ENCODE data around the gene RHNO1.

Gene RHNO1

GRCh38 chr12:2877953-2878732 lies 1.1 kb downstream of the RHNO1 start (continued):
- TF ChIP-seq ZBTB49 (tag by site-specific recombination; IDR thresholded peaks at IDR 0.05; ENCODE audit: low read depth), result no peak
- TF ChIP-seq PATZ1 (tag by site-specific recombination; IDR thresholded peaks at IDR 0.05), result no peak
- TF ChIP-seq PRDM4 (tag by site-specific recombination; IDR thresholded peaks at IDR 0.05), result peak; percentile 42; the same call in 1 of the 2 replicates
- TF ChIP-seq ZBTB8A (tag by site-specific recombination; IDR thresholded peaks at IDR 0.05), result peak; percentile 29; the same call in 1 of the 2 replicates
- no peak for TF ChIP-seq ZNF645 (tag by site-specific recombination; IDR thresholded peaks at IDR 0.05)
- peak; percentile 8; the same call in 1 of the 2 replicates for TF ChIP-seq ZNF10 (tag by site-specific recombination; IDR thresholded peaks at IDR 0.05)
- TF ChIP-seq BCL11B (tag by site-specific recombination; IDR thresholded peaks at IDR 0.05; ENCODE audit: low read depth), result no peak
- peak; percentile 36; the same call in 1 of the 2 replicates for TF ChIP-seq ZNF664 (tag by site-specific recombination; IDR thresholded peaks at IDR 0.05)
- peak; percentile 37; the same call in 1 of the 2 replicates for TF ChIP-seq KLF1 (tag by site-specific recombination; IDR thresholded peaks at IDR 0.05)
- peak; percentile 94 for TF ChIP-seq ZNF394 (tag by site-specific recombination; IDR thresholded peaks at IDR 0.05; ENCODE audit: borderline replicate concordance)
- TF ChIP-seq PRDM2 (tag by site-specific recombination; IDR thresholded peaks at IDR 0.05; ENCODE audit: borderline replicate concordance), result 0 out of 2 replicates have a peak, but pooled peaks have one; percentile 31
- peak; percentile 92 for TF ChIP-seq ZBTB17 (tag by site-specific recombination; IDR thresholded peaks at IDR 0.05)
- peak; percentile 19; the same call in 1 of the 2 replicates for TF ChIP-seq CTCF (tag by site-specific recombination; IDR thresholded peaks at IDR 0.05)
- TF ChIP-seq ZNF423 (tag by site-specific recombination; IDR thresholded peaks at IDR 0.05), result no peak
- TF ChIP-seq ZNF433 (tag by site-specific recombination; IDR thresholded peaks at IDR 0.05; ENCODE audit: low read depth), result no peak
- TF ChIP-seq WT1 (tag by site-specific recombination; IDR thresholded peaks at IDR 0.05), result peak; percentile 32; the same call in 1 of the 2 replicates
- TF ChIP-seq ZNF549 (tag by site-specific recombination; IDR thresholded peaks at IDR 0.05), result no peak
- TF ChIP-seq SCRT1 (tag by site-specific recombination; IDR thresholded peaks at IDR 0.05; ENCODE audit: borderline replicate concordance), result peak; percentile 36; the same call in 1 of the 2 replicates
- TF ChIP-seq KLF17 (tag by site-specific recombination; IDR thresholded peaks at IDR 0.05), result peak; percentile 77
- TF ChIP-seq MYNN (tag by site-specific recombination; IDR thresholded peaks at IDR 0.05; ENCODE audit: borderline replicate concordance), result no peak

Data from HEK293 (cell line).